HG03571 (cell line): ENCODE results near the gene AGAP3.

Experiments
- ATAC-seq: cut with Tn5 transposase; IDR thresholded peaks from one replicate; pipeline ENCODE4 v1.9.1; 2021; ENCODE audit not compliant: unreplicated experiment

Gene AGAP3

GRCh38 chr7:151057989-151058780 lies 28.1 kb upstream of the AGAP3 start:
- ATAC-seq, result peak; percentile 89

GRCh38 chr7:151058781-151059366 lies 27.4 kb upstream of the AGAP3 start:
- ATAC-seq, result no peak

GRCh38 chr7:151059367-151060112 lies 26.7 kb upstream of the AGAP3 start, which contains the start of gene SLC4A2:
Gene SLC4A2 (plus strand): TSS chr7:151059589. CDS start chr7:151061988, 2,399 bp downstream.
- ATAC-seq, result peak; percentile 24

- ATAC-seq, result no peak
These were observed 26.2 kb upstream of the AGAP3 start for GRCh38 chr7:151060113-151060415.

GRCh38 chr7:151060416-151061212 lies 25.7 kb upstream of the AGAP3 start:
- no peak for ATAC-seq

GRCh38 chr7:151061213-151062110 lies 24.8 kb upstream of the AGAP3 start:
- no peak for ATAC-seq

- ATAC-seq, result no peak
These were observed 24.2 kb upstream of the AGAP3 start for GRCh38 chr7:151062111-151062398.

GRCh38 chr7:151062399-151063211 lies 23.7 kb upstream of the AGAP3 start:
- ATAC-seq, result no peak

GRCh38 chr7:151063212-151063561 lies 23.1 kb upstream of the AGAP3 start:
- no peak for ATAC-seq

- ATAC-seq, result no peak
These were observed 21.8 kb upstream of the AGAP3 start for GRCh38 chr7:151064454-151064853.

- no peak for ATAC-seq
These were observed 21.3 kb upstream of the AGAP3 start for GRCh38 chr7:151064993-151065392.

- no peak for ATAC-seq
These were observed 20.8 kb upstream of the AGAP3 start for GRCh38 chr7:151065516-151065915.

- ATAC-seq, result no peak
These were observed 19.9 kb upstream of the AGAP3 start for GRCh38 chr7:151066273-151066974.

- no peak for ATAC-seq
These were observed 18.1 kb upstream of the AGAP3 start for GRCh38 chr7:151068069-151068773.

- ATAC-seq, result no peak
These were observed 16.3 kb upstream of the AGAP3 start for GRCh38 chr7:151069841-151070573.

- no peak for ATAC-seq
These were observed 15.7 kb upstream of the AGAP3 start for GRCh38 chr7:151070574-151070960.

- ATAC-seq, result no peak
These were observed 15.0 kb upstream of the AGAP3 start for GRCh38 chr7:151071032-151071866.
